Superior temporal gyrus (tissue), 1 donor: Measurements from ENCODE around the gene AGBL3.
"Not testable (repeated sequence)": the region's sequence is repeated elsewhere in the genome, so short reads cannot be mapped to it uniquely, and the experiment has no call there.

Experiments
- DNase-seq: peaks from one replicate; pipeline ENCODE4 v3.0.0-alpha.2; 2016; ENCODE audit errors: extremely low spot score

AGBL3 gene

GRCh38 chr7:134963036-134963435, 23.3 kb upstream of the AGBL3 start:
- no peak for DNase-seq

- no peak for DNase-seq
These were observed 19.6 kb upstream of the AGBL3 start for GRCh38 chr7:134966691-134967090.

DNA sequence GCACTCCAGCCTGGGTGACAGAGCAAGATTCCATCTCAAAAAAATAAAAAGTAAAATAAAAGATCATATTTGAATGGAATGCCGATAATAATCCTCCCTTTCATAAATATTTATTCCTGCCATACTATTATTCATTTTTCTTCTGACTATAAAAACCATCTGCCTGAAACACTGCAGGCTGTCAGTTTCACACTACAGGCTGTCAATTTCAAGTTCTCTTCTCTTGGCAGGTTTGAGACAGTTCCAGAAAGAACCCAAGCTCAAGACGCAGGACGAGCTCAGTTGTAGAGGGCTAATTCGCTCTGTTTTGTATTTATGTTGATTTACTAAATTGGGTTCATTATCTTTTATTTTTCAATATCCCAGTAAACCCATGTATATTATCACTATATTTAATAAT, 18.2 kb upstream of the AGBL3 start:
- no peak for DNase-seq

DNA sequence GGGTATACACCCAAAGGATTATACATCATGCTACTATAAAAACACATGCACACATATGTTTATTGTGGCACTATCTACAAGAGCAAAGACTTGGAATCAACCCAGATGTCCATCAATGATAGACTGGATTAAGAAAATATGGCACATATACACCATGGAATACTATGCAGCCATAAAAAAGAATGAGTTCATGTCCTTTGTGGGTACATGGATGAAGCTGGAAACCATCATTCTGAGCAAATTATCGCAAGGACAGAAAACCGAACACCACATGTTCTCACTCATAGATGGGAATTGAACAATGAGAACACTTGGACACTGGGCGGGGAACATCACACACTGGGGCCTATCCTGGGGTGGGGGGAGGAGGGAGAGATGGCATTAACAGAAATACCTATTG, 4.7 kb upstream of the AGBL3 start:
- DNase-seq = not testable (repeated sequence)

DNA sequence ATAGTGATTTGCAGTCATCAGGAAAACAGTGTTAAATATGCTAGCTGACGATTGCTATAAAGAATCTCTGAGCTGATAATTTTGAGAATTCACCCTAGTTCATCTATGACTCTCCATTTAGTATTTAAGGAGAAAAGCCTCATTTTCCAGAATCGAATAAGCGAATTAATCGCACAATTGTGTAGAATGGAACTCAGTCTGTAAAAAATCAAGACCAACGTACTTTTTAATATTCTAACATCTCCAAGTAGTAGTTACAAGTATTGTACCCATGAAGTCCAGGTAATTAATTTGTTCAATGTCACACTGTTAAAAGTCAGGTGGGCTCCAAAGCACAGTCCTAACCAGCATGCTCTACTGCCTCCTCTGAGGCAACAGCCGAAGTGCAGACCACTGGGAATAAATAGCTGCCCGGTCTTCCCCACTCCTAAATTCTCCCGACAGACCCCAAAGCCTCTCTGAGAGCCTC, 380 bp upstream of the AGBL3 start:
- DNase-seq = no peak

DNA sequence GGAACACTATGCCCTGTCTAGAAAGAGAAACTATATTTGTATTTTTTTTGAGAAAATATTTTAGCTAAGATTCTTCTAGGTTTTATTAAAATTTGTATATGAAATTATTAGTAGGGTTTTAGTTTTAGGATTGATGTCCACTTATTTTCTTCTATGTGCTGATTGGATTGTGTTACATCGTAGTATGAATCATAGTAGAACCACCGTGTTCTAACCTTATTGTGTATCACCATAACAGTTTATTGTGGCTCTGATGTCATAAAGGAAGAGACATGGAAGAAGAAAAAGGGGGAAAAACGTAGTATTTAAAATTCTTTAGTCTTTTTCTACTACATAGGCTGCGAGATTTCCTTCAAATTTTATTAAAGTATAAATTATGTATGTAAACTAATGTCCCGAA, 1.9 kb downstream of the AGBL3 start:
- DNase-seq = no peak

- no peak for DNase-seq
These were observed 5.4 kb downstream of the AGBL3 start for GRCh38 chr7:134991469-134992339.

DNA sequence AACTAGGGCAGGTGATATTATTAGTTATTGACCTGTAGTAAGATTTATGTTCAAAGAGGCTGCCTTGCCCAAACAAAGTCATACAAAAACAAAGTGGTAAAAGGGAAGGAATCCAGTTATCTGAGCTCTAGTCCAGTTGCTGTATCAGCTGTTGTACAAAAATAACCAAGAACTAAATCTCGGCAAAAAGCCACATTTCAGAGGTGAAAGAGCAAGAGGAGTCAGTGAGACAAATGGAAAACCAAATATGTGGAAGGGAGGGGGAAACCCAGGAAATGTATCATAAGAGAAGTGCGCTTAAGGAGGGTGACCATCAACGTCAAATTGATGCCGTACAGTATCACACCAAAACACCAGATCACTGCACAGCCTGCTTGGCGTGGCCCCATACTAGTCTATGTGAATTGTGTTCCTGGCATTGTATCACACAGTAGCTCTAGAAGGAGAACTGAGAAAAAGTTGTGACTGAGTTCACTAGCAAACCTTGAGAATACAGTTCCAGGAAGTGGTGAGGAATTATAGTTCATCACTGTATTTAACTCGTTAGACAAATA, 6.4 kb downstream of the AGBL3 start:
- DNase-seq = no peak

- no peak for DNase-seq
These were observed 7.7 kb downstream of the AGBL3 start for GRCh38 chr7:134993877-134994456.

DNA sequence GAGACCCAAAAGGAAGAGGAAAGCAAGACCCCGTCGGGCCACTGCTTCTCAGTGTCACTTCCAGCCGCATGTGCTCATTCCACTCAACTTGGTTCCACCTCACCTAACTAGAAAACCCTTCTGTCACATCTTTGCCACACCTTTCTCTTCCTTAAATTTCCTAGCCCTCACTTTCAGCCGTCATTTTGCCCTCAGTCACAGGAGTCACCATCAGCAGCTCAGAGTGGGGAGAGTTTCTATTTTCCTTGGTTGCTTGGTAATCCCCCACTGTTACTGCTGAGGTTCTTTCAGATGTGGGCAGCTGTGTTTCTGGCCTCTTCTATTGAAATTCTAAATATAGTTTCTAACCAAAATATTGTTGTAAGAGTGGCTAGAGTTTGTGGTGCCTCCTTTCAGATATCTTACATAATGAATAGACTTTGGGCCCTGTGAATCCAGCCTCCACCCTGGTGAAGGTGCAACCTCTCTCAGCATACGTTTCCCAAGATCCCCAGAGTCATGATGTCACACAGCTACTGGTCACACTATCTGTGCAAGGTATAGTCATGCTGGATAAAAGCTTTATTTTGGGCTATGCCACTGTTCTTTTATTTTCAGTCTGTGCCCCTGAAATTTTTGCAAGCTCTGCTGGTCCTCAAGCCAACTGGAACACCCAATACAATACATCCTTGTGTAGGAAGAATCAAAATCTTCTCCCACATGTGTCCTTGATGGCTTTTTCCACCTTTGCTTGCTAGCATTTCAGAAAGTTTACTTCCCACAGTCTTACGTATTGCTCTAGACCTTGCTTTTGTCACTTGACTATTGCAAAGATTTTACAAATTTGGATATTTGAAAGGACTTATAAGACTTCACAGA, 9.2 kb downstream of the AGBL3 start:
- no peak for DNase-seq

DNA sequence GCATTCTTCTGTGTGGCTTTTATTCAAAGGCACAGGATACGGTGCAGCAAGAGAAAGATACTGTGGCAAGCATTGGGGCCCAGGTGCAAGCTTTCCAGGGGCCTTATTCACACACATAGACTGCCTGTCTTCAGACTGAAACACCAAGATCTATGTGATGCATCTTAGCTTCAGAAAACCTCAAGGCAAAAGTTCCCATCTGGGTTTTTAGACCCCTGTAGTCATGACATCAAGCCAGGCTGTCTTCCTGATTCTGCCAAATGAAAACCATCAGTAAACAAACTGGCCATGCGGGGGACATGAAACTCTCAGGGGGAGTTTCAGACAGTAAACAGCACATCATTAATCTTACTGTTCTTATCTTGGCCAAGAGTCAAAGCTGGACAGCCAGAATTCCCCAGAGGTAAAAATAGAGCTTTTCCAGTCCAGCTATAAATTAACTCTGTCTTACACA, 9.8 kb downstream of the AGBL3 start:
- no peak for DNase-seq

GRCh38 chr7:134997214-134997885, 11.0 kb downstream of the AGBL3 start:
- DNase-seq = no peak

DNA sequence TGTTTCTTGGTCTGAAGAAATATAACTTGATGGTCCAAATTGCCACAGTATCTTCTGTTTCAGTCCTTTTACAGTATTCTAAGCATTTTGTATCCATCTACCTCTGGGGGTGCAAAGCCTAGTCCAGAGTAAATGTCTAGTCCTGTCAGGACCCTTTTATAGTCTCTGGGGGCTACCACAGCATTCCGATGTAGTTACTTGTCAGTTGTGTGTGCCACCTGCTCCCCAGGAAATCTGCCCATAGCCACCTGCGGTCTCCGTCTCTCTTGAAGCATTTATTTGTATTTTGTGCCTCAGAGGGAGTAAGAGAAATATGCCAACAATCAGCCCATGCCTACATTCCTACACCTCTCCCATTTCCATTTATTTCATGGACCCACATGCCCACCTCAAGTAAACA, 12.8 kb downstream of the AGBL3 start:
- no peak for DNase-seq

GRCh38 chr7:135001390-135002165, 15.3 kb downstream of the AGBL3 start:
- no peak for DNase-seq

- no peak for DNase-seq
These were observed 25.9 kb downstream of the AGBL3 start for GRCh38 chr7:135012229-135012628.

DNA sequence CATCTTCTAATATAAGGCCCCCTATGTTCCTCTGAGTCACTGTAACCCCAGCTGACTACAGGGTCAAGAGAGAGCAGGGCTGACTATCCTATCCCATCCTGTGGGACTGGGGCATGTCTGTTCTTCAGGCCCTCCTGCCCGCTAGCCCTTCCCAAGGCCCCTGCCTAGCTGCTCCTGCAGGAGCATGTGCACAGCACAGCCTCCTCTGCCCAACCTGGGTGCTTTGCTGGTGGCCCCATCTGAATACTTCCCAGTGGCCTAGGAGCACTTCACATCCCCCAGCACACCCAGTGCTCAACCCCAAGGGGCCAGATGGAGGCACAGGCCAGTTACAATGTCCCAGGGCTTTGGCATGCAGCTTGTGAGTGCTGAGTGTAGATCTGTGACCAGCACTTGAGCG, 37.3 kb downstream of the AGBL3 start:
- DNase-seq = no peak

GRCh38 chr7:135035252-135035651, 48.9 kb downstream of the AGBL3 start:
- no peak for DNase-seq

GRCh38 chr7:135067017-135067416, 80.7 kb downstream of the AGBL3 start:
- DNase-seq = not testable (repeated sequence)

GRCh38 chr7:135074096-135074495, 87.8 kb downstream of the AGBL3 start:
- no peak for DNase-seq

- DNase-seq = no peak
These were observed 88.2 kb downstream of the AGBL3 start for GRCh38 chr7:135074531-135074930.

- DNase-seq = no peak
These were observed 89.4 kb downstream of the AGBL3 start for GRCh38 chr7:135075716-135076115.
